ENCODE measurements around the gene EMP1.

EMP1 gene

GRCh38 chr12:13187399-13187798, 9.1 kb upstream of the EMP1 start:
- H4K8ac ChIP-seq (ENCODE audit: low read depth, low read length) = no peak overlapping the region
- H3K56ac ChIP-seq (ENCODE audit: low read length) = no peak overlapping the region
- H3K36me3 ChIP-seq (ENCODE audit: control insufficient read depth, insufficient read depth, low read length) = no peaks in the 10 kb centered on the region
- H3K4ac ChIP-seq (ENCODE audit: low read depth, low read length) = no peak overlapping the region
- no peak overlapping the region for H3K18ac ChIP-seq (ENCODE audit: low read length)
- H3K4me2 ChIP-seq (ENCODE audit: low read length) = no peak overlapping the region
- H3K23ac ChIP-seq (ENCODE audit: low read length) = no peak overlapping the region
- no peak overlapping the region for H2BK5ac ChIP-seq (ENCODE audit: low read length)
- H3K4me1 ChIP-seq (ENCODE audit: control insufficient read depth, low read depth, low read length) = no peaks in the 10 kb centered on the region
- H2BK15ac ChIP-seq (replicated peaks; ENCODE audit: low read depth) = no peak overlapping the region
- H2BK120ac ChIP-seq (ENCODE audit: low read depth, low read length) = no peak overlapping the region
- no peaks in the 10 kb centered on the region for H3K79me1 ChIP-seq (ENCODE audit: low read length)
- H3K9ac ChIP-seq (ENCODE audit: low read length) = no peak overlapping the region
- no peak overlapping the region for H4K5ac ChIP-seq (ENCODE audit: low read length)
- no peaks in the 10 kb centered on the region for H3K27me3 ChIP-seq (ENCODE audit: insufficient read depth, low read length, poor library complexity)
- no peak overlapping the region for H2AK5ac ChIP-seq (ENCODE audit: low read length)
- DNase-seq = no peak
- H3K79me2 ChIP-seq (ENCODE audit: control insufficient read depth, insufficient read depth, low read length) = no peaks in the 10 kb centered on the region
- H3K4me3 ChIP-seq (ENCODE audit: low read length) = no peak overlapping the region
- WGBS (ENCODE audit: extremely low coverage, insufficient coverage, low lambda C conversion rate) = no CpG with 5 or more reads among the region's 4 CpGs
- H3K27ac ChIP-seq (ENCODE audit: low read depth, low read length) = no peak overlapping the region

GRCh38 chr12:13189264-13189663, 7.3 kb upstream of the EMP1 start:
- Histone ChIP-seq H3K4ac (ENCODE audit: low read depth, low read length) (no peak overlapping the region), H2AK5ac (ENCODE audit: low read length) (no peak overlapping the region), H3K4me1 (ENCODE audit: control insufficient read depth, low read depth, low read length) (no peaks in the 10 kb centered on the region)

GRCh38 chr12:13190275-13190674, 6.3 kb upstream of the EMP1 start:
- Histone ChIP-seq H3K4me3 (ENCODE audit: low read length) (no peak overlapping the region), H3K36me3 (ENCODE audit: control insufficient read depth, insufficient read depth, low read length) (no peaks in the 10 kb centered on the region), H3K4me2 (ENCODE audit: low read length) (no peak overlapping the region), H2BK5ac (ENCODE audit: low read length) (no peak overlapping the region), H3K27ac (ENCODE audit: low read depth, low read length) (no peak overlapping the region), H3K4ac (ENCODE audit: low read depth, low read length) (no peak overlapping the region), H4K8ac (ENCODE audit: low read depth, low read length) (no peak overlapping the region), H3K18ac (ENCODE audit: low read length) (no peak overlapping the region), H2BK120ac (ENCODE audit: low read depth, low read length) (no peak overlapping the region), H3K56ac (ENCODE audit: low read length) (no peak overlapping the region), H3K79me1 (ENCODE audit: low read length) (no peaks in the 10 kb centered on the region), H2BK15ac (replicated peaks; ENCODE audit: low read depth) (no peak overlapping the region), H3K9ac (ENCODE audit: low read length) (no peak overlapping the region), H3K23ac (ENCODE audit: low read length) (no peak overlapping the region), H3K79me2 (ENCODE audit: control insufficient read depth, insufficient read depth, low read length) (no peaks in the 10 kb centered on the region), H3K27me3 (ENCODE audit: insufficient read depth, low read length, poor library complexity) (no peaks in the 10 kb centered on the region), H3K4me1 (ENCODE audit: control insufficient read depth, low read depth, low read length) (no peaks in the 10 kb centered on the region), H4K5ac (ENCODE audit: low read length) (no peak overlapping the region), H2AK5ac (ENCODE audit: low read length) (no peak overlapping the region)
- no peak for DNase-seq
- WGBS (ENCODE audit: extremely low coverage, insufficient coverage, low lambda C conversion rate) = 100% methylated on average over 1 of the region's 3 CpGs

More at GRCh38 chr12:13189264-13189663, 7.3 kb upstream of the EMP1 start:
- H3K79me1 ChIP-seq (ENCODE audit: low read length) = no peaks in the 10 kb centered on the region
- no peak for DNase-seq
- no peak overlapping the region for H3K4me2 ChIP-seq (ENCODE audit: low read length)
- H3K36me3 ChIP-seq (ENCODE audit: control insufficient read depth, insufficient read depth, low read length) = no peaks in the 10 kb centered on the region
- no peak overlapping the region for H3K56ac ChIP-seq (ENCODE audit: low read length)
- H4K5ac ChIP-seq (ENCODE audit: low read length) = no peak overlapping the region
- no peaks in the 10 kb centered on the region for H3K79me2 ChIP-seq (ENCODE audit: control insufficient read depth, insufficient read depth, low read length)
- H3K27ac ChIP-seq (ENCODE audit: low read depth, low read length) = no peak overlapping the region
- no peak overlapping the region for H2BK120ac ChIP-seq (ENCODE audit: low read depth, low read length)
- no peak overlapping the region for H3K9ac ChIP-seq (ENCODE audit: low read length)
- no peak overlapping the region for H4K8ac ChIP-seq (ENCODE audit: low read depth, low read length)
- no peak overlapping the region for H2BK15ac ChIP-seq (replicated peaks; ENCODE audit: low read depth)
- no peak overlapping the region for H2BK5ac ChIP-seq (ENCODE audit: low read length)
- H3K23ac ChIP-seq (ENCODE audit: low read length) = no peak overlapping the region
- H3K4me3 ChIP-seq (ENCODE audit: low read length) = no peak overlapping the region
- H3K18ac ChIP-seq (ENCODE audit: low read length) = no peak overlapping the region
- H3K27me3 ChIP-seq (ENCODE audit: insufficient read depth, low read length, poor library complexity) = no peaks in the 10 kb centered on the region

- H3K27ac ChIP-seq (ENCODE audit: low read depth, low read length) = no peak overlapping the region
- H3K79me2 ChIP-seq (ENCODE audit: control insufficient read depth, insufficient read depth, low read length) = no peaks in the 10 kb centered on the region
- H2BK5ac ChIP-seq (ENCODE audit: low read length) = no peak overlapping the region
- H3K56ac ChIP-seq (ENCODE audit: low read length) = no peak overlapping the region
- H3K36me3 ChIP-seq (ENCODE audit: control insufficient read depth, insufficient read depth, low read length) = no peaks in the 10 kb centered on the region
- no peak overlapping the region for H4K8ac ChIP-seq (ENCODE audit: low read depth, low read length)
- H2BK15ac ChIP-seq (replicated peaks; ENCODE audit: low read depth) = no peak overlapping the region
- no peak overlapping the region for H3K4ac ChIP-seq (ENCODE audit: low read depth, low read length)
- H2AK5ac ChIP-seq (ENCODE audit: low read length) = no peak overlapping the region
- H3K27me3 ChIP-seq (ENCODE audit: insufficient read depth, low read length, poor library complexity) = no peaks in the 10 kb centered on the region
- no peak for DNase-seq
- H3K9ac ChIP-seq (ENCODE audit: low read length) = no peak overlapping the region
- no peak overlapping the region for H2BK120ac ChIP-seq (ENCODE audit: low read depth, low read length)
- no CpG with 5 or more reads among the region's 8 CpGs for WGBS (ENCODE audit: extremely low coverage, insufficient coverage, low lambda C conversion rate)
- H3K4me1 ChIP-seq (ENCODE audit: control insufficient read depth, low read depth, low read length) = no peaks in the 10 kb centered on the region
- no peak overlapping the region for H3K4me3 ChIP-seq (ENCODE audit: low read length)
- H4K5ac ChIP-seq (ENCODE audit: low read length) = no peak overlapping the region
- H3K4me2 ChIP-seq (ENCODE audit: low read length) = no peak overlapping the region
- H3K18ac ChIP-seq (ENCODE audit: low read length) = no peak overlapping the region
- no peaks in the 10 kb centered on the region for H3K79me1 ChIP-seq (ENCODE audit: low read length)
- no peak overlapping the region for H3K23ac ChIP-seq (ENCODE audit: low read length)
Observed at GRCh38 chr12:13192719-13193118, 3.8 kb upstream of the EMP1 start.

GRCh38 chr12:13193505-13194231, 2.9 kb upstream of the EMP1 start:
- Histone ChIP-seq H3K36me3 (ENCODE audit: control insufficient read depth, insufficient read depth, low read length) (no peaks in the 10 kb centered on the region), H4K5ac (ENCODE audit: low read length) (no peak overlapping the region), H3K27me3 (ENCODE audit: insufficient read depth, low read length, poor library complexity) (no peaks in the 10 kb centered on the region), H2BK15ac (replicated peaks; ENCODE audit: low read depth) (no peak overlapping the region), H3K56ac (ENCODE audit: low read length) (no peak overlapping the region), H3K4me3 (ENCODE audit: low read length) (no peak overlapping the region), H2AK5ac (ENCODE audit: low read length) (no peak overlapping the region), H3K4me2 (ENCODE audit: low read length) (no peak overlapping the region), H3K18ac (ENCODE audit: low read length) (no peak overlapping the region), H2BK120ac (ENCODE audit: low read depth, low read length) (no peak overlapping the region), H3K9ac (ENCODE audit: low read length) (no peak overlapping the region), H3K23ac (ENCODE audit: low read length) (no peak overlapping the region), H2BK5ac (ENCODE audit: low read length) (no peak overlapping the region), H4K8ac (ENCODE audit: low read depth, low read length) (no peak overlapping the region), H3K4me1 (ENCODE audit: control insufficient read depth, low read depth, low read length) (no peaks in the 10 kb centered on the region), H3K27ac (ENCODE audit: low read depth, low read length) (no peak overlapping the region), H3K79me2 (ENCODE audit: control insufficient read depth, insufficient read depth, low read length) (no peaks in the 10 kb centered on the region), H3K4ac (ENCODE audit: low read depth, low read length) (no peak overlapping the region), H3K79me1 (ENCODE audit: low read length) (no peaks in the 10 kb centered on the region)
- no CpG with 5 or more reads among the region's 11 CpGs for WGBS (ENCODE audit: extremely low coverage, insufficient coverage, low lambda C conversion rate)
- no peak for DNase-seq

All from mesendoderm (in vitro differentiated cells).